Measurements from ENCODE around the gene CAPS.
A peak's percentile ranks its signal among the peaks of the same experiment; 100 is the strongest.

The CAPS gene

DNA sequence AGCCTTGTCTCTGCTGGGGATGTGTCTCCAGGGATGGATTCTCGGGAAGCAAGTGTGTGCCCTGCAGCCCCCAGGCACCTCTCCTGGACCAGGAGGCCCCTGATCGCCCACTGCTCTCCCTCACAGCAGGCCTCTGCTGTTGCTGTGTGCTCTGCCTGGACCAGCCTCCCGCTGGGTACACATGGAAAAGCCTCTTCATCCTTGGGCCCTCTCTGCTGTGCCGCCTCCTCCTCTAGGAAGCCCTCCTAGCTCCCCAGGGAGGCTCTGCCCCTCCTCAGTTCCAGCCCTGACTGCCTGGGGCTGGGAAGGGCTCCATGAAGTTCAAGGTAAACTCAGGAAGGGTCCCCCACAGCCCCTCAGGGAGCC, 22.5 kb upstream of the CAPS start:
- peaks cover 31% of the 10 kb centered on the region for H3K4me1 ChIP-seq
- peaks cover 14% of the 10 kb centered on the region for H3K36me3 ChIP-seq
- TF ChIP-seq, protein P1, sequence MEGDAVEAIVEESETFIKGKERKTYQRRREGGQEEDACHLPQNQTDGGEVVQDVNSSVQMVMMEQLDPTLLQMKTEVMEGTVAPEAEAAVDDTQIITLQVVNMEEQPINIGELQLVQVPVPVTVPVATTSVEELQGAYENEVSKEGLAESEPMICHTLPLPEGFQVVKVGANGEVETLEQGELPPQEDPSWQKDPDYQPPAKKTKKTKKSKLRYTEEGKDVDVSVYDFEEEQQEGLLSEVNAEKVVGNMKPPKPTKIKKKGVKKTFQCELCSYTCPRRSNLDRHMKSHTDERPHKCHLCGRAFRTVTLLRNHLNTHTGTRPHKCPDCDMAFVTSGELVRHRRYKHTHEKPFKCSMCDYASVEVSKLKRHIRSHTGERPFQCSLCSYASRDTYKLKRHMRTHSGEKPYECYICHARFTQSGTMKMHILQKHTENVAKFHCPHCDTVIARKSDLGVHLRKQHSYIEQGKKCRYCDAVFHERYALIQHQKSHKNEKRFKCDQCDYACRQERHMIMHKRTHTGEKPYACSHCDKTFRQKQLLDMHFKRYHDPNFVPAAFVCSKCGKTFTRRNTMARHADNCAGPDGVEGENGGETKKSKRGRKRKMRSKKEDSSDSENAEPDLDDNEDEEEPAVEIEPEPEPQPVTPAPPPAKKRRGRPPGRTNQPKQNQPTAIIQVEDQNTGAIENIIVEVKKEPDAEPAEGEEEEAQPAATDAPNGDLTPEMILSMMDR (IDR thresholded peaks at IDR 0.05; ENCODE audit: low read depth, low read length): no peak
- peaks cover 11% of the 10 kb centered on the region for H3K27me3 ChIP-seq
- no peaks in the 10 kb centered on the region for H3K9me3 ChIP-seq
- peak; percentile 35 for DNase-seq
- no peak overlapping the region for H3K4me3 ChIP-seq (ENCODE audit: low read depth, low read length)

DNA sequence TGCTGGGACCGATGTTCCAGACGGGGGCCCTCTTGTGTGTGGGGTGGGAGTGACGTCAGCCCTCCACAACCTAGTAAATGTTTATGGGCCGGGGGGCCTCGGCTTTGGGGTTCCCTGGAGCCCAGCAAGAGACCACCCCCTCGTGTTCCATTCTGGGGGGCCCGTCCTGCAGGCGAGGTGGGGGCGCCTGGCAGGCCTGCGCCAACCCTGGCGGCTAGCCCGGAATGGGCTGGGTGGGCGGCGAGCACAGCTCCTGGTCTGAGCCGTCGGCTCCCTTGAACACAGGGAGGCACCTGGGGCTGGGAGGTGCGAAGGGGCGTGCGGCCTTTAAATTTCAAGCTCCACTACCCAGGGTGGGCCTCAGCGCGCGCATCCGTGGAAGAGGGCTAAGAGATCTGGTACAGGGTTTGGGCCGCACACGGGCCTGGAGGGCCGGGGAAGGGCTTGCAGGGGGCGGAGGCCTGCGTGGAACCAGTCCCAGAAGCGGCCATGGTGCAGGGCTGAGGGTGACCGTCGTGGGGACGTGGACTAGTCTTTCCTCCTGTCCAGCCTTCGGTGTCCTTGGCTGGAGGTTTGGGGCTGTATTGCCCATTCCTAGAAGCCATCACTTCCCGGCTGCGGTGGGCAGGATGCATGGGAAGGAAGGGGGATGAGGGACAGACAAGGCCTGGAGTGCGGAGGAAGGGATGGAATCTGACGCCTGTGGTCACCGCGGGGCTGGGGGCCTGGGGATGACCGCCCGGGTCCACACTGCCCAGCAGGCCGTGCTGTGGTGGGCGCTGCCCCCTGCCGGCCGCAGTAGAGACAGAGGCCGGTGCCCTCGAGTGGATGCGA, 21.9 kb upstream of the CAPS start:
- Histone ChIP-seq H3K9me3 (no peaks in the 10 kb centered on the region), H3K4me3 (ENCODE audit: low read depth, low read length) (no peak overlapping the region), H3K27me3 (peaks cover 11% of the 10 kb centered on the region), H3K36me3 (peaks cover 17% of the 10 kb centered on the region), H3K4me1 (peaks cover 31% of the 10 kb centered on the region)
- DNase-seq: peak; percentile 66
- TF ChIP-seq, protein P1 (IDR thresholded peaks at IDR 0.05; ENCODE audit: low read depth, low read length): peak; percentile 74

DNA sequence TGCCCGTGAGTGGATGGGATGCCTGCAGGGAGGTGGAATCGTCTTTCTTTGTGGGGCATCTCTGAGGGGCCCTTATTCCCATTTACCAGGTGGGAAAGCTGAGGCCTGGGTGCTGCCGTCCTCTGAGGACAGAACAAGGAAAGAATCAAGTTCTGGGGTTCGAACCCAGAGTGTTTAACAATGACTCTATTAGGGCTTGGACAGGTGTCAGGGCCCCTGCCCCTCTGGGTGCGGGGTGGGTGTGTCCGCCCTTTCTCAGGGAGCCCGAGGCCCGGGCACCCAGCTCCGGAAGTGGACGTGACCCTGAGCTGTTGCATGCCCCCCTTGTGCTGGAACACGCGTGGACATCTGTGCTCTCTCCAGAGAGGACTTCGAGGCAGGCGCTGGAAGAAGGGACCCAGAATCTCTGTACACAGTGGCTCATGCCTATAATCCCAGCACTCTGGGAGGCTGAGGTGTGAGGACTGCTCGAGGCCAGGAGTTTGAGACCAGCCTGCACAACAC, 21.2 kb upstream of the CAPS start:
- Histone ChIP-seq H3K4me1 (peaks cover 31% of the 10 kb centered on the region), H3K4me3 (ENCODE audit: low read depth, low read length) (no peak overlapping the region), H3K36me3 (peaks cover 17% of the 10 kb centered on the region), H3K9me3 (no peaks in the 10 kb centered on the region), H3K27me3 (peaks cover 11% of the 10 kb centered on the region)
- TF ChIP-seq, protein P1 (IDR thresholded peaks at IDR 0.05; ENCODE audit: low read depth, low read length): no peak
- no peak for DNase-seq

DNA sequence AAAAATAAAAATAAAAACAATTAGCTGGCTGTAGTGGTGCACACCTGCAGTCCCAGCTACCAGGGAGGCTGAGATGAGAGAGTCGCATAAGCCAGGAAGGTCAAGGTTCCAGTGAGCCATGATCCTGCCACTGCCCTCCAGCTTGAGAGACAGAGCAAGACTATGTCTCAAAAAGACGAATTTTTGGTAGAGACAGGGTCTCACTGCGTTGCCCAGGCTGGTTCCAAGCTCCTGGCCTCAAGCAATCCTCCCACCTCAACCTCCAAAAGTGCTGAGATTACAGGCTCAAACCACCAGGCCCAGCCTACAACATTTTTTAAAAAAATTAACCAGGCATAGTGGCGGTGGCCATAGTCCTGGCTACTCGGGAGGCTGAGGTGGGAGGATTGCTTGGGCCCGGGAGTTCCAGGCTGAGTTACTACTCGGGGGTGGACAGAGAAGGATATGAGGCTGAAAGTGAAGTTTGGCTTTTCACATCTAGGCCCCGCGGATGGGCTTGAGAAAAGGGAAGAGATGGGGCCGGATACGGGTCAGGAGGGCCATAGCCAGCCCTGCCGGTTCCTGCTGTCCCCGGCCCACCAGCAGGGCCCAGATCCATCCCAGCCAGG, 20.7 kb upstream of the CAPS start:
- H3K4me3 ChIP-seq (ENCODE audit: low read depth, low read length): no peak overlapping the region
- H3K36me3 ChIP-seq: peaks cover 17% of the 10 kb centered on the region
- no peak for DNase-seq
- H3K4me1 ChIP-seq: peaks cover 31% of the 10 kb centered on the region
- TF ChIP-seq, protein P1 (IDR thresholded peaks at IDR 0.05; ENCODE audit: low read depth, low read length): no peak
- H3K27me3 ChIP-seq: peaks cover 11% of the 10 kb centered on the region
- no peaks in the 10 kb centered on the region for H3K9me3 ChIP-seq

DNA sequence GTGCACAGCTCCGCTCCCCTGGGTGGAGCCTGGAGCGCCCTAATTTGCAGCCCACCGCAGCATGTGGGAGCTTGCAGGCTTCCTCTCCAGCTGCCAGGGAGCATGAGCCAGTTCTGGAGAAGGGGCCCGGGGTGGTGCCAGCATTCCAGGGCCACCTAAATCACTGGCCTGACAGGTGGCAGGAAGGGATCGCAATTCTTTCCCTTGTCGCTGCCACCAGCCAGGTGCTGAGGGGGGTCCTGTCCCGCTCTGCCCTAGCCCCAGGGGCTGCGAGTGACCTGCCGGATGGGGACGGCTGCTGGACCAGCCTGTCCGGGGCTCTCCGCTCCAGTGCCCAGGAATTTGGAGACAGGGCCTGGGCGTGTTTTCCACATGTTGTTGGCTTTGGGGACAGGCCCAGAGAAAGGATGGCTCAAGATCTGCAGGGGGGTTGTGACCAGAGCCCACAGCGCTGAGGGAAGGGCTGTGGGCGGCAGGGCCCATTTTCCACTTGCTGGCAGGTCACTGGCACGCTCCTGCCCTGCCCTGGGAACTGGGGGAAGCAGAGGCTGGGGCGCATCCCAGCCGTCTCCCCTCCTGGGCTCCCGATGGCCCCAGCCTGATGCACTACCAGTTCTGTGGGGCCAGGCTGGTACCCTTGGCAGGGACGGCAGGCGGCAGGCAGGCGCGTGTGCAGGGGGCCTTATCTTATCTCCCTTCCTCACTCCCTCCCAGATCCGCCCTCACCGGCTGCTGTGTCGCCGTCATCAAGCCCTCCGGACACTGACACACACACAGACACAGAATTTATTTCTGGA, 19.9 kb upstream of the CAPS start:
- Histone ChIP-seq H3K27me3 (peaks cover 11% of the 10 kb centered on the region), H3K4me1 (peaks cover 31% of the 10 kb centered on the region), H3K36me3 (peaks cover 17% of the 10 kb centered on the region), H3K9me3 (no peaks in the 10 kb centered on the region), H3K4me3 (ENCODE audit: low read depth, low read length) (peak overlapping the region; percentile 28)
- peak; percentile 85 for DNase-seq
- TF ChIP-seq, protein P1 (IDR thresholded peaks at IDR 0.05; ENCODE audit: low read depth, low read length): no peak
